Karpas-422 (cell line): ENCODE measurements around the gene HPSE2. TPM values are rescaled to one million over a fixed set of nuclear protein-coding genes. Genes with fewer than 3 reads are reported as not detected.

ENCODE experiments used
- DNase-seq: peaks from one replicate; pipeline ENCODE4 v3.0.0-alpha.2; 2015
- H2AFZ ChIP-seq: fragments of 200-600 bp; sonication (generic); 2 replicates; pipeline ENCODE4 v1.6.1; 2014; ENCODE audit warnings: antibody characterized with exemption, low read length, mixed read lengths
- H3K27ac ChIP-seq: fragments of 200-600 bp; sonication (generic); 2 replicates; pipeline ENCODE4 v1.5.1; 2014; ENCODE audit warnings: mild to moderate bottlenecking, low read length, moderate library complexity
- H3K27me3 ChIP-seq: fragments of 200-600 bp; sonication (generic); 2 replicates; pipeline ENCODE4 v1.6.1; 2014; ENCODE audit warnings: low read length, mixed read lengths
- H3K36me3 ChIP-seq: fragments of 200-600 bp; sonication (generic); 2 replicates; pipeline ENCODE4 v1.6.1; 2014; ENCODE audit warnings: low read length, mixed read lengths; ENCODE audit not compliant: insufficient read depth
- H3K4me1 ChIP-seq: fragments of 200-600 bp; sonication (generic); 2 replicates; pipeline ENCODE4 v1.6.1; 2014; ENCODE audit warnings: mild to moderate bottlenecking, low read length, mixed read lengths
- H3K4me2 ChIP-seq: fragments of 200-600 bp; sonication (generic); 2 replicates; pipeline ENCODE4 v1.6.1; 2014; ENCODE audit warnings: low read length, low read depth, mild to moderate bottlenecking; ENCODE audit not compliant: poor library complexity, severe bottlenecking
- H3K4me3 ChIP-seq: fragments of 200-600 bp; sonication (generic); 2 replicates; pipeline ENCODE4 v1.5.1; 2014; ENCODE audit warnings: mild to moderate bottlenecking, antibody characterized with exemption, low read length, mixed read lengths
- H3K79me2 ChIP-seq: fragments of 200-600 bp; sonication (generic); 2 replicates; pipeline ENCODE4 v1.6.1; 2014; ENCODE audit warnings: mild to moderate bottlenecking, low read length, mixed read lengths
- H3K9ac ChIP-seq: fragments of 200-600 bp; sonication (generic); 2 replicates; pipeline ENCODE4 v1.6.0; 2014; ENCODE audit warnings: low read length
- H3K9me2 ChIP-seq: fragments of 200-600 bp; sonication (generic), shearing (Covaris generic); replicated peaks from 2 replicates; pipeline ENCODE4 v1.6.0; 2014; ENCODE audit warnings: mild to moderate bottlenecking, low read length, moderate library complexity; ENCODE audit not compliant: insufficient read depth
- H3K9me3 ChIP-seq: fragments of 300-700, 200-600 bp; sonication (generic); 2 replicates; pipeline ENCODE4 v1.6.1; 2014; ENCODE audit warnings: low read length, mixed read lengths
- H4K20me1 ChIP-seq: fragments of 200-600 bp; sonication (generic); 2 replicates; pipeline ENCODE4 v1.6.1; 2014; ENCODE audit warnings: mild to moderate bottlenecking, antibody characterized with exemption, low read length, low read depth; ENCODE audit not compliant: insufficient read depth
- total RNA-seq: library from RNA; depleted of rRNA; stranded (reverse); fragments of >200 nt; shearing (Covaris generic); gene quantifications from 2 replicates; pipeline ENCODE4 v1.2.3, GENCODE V29; 2014; ENCODE audit warnings: low replicate concordance

The HPSE2 gene
- total RNA-seq, 1 experiment from 2014 or later = not detected

DNA sequence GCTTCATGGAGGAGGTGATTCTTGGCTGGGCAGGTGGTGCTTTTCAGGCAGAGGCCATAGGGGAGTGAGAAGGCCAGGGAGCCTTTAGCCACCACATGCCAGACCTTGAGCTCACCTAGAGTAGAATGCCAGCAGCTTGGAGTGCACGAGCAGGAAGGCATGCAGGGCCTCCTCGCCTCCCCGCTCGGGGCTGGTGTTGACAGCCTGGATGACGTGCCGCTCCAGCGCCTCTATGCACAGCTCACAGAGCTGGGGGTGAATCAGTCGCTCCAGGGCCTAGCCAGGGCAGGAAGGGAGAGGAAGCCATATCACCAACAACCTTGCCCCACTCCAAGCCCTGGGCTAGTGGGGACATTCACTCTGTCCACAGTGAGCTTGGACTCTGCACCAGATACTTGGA, 804.6 kb downstream of the HPSE2 start:
- Histone ChIP-seq H3K4me1 (no peaks in the 10 kb centered on the region), H3K9me3 (no peaks in the 10 kb centered on the region), H3K4me2 (no peak overlapping the region), H3K9me2 (no peaks in the 10 kb centered on the region), H2AFZ (no peak overlapping the region), H3K79me2 (no peaks in the 10 kb centered on the region), H3K9ac (no peak overlapping the region), H4K20me1 (no peaks in the 10 kb centered on the region), H3K27ac (no peak overlapping the region), H3K36me3 (peaks cover 7% of the 10 kb centered on the region; the same call in 1 of the 2 replicates), H3K4me3 (no peak overlapping the region), H3K27me3 (no peaks in the 10 kb centered on the region)
- DNase-seq = no peak

- H3K9ac ChIP-seq = no peak overlapping the region
- H2AFZ ChIP-seq = no peak overlapping the region
- H3K4me2 ChIP-seq = no peak overlapping the region
- no peaks in the 10 kb centered on the region for H3K9me3 ChIP-seq
- no peaks in the 10 kb centered on the region for H3K79me2 ChIP-seq
- H3K27ac ChIP-seq = no peak overlapping the region
- H3K4me1 ChIP-seq = no peaks in the 10 kb centered on the region
- no peaks in the 10 kb centered on the region for H4K20me1 ChIP-seq
- H3K36me3 ChIP-seq = peaks cover 5% of the 10 kb centered on the region; the same call in 1 of the 2 replicates
- no peak for DNase-seq
- H3K4me3 ChIP-seq = no peak overlapping the region
- no peaks in the 10 kb centered on the region for H3K9me2 ChIP-seq
- H3K27me3 ChIP-seq = no peaks in the 10 kb centered on the region
Measured at GRCh38 chr10:98430427-98430826, 805.2 kb downstream of the HPSE2 start.

DNA sequence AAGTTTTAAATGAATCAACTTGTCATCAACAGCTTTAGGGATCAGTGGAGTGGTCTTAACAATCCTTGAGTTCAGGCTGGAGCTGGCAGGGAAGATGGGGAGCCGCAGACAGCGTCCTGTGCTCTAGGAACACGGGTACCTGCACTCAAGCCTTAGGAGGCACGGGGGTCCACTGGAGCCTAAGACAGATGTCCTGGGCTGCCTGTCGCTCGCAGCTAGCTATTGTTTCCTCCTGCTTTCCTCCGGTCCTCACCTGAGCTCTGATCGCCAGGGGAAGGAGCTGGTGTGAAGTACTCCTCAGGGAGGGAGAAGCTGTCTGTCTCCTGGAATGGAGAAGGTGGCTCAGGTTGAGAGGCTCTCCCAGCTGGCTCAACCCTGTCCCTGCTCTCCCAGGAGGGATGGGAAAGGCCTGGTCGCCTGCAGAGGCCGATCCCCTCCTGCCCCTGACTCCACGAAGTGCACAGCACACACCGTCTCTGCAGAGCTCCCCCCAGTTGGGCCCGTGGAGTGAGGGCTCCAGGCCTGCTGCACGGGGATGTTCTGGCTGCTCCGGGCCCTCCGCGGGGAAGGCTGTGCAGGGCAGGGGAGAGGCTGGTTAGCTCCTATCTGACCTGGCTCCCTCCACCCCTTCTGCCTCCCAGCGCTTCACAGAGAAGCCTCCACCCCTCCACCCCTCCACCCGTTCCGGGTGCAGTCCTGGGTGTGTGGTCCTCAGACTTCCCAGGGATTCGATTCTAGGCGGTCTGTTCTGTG, 806.2 kb downstream of the HPSE2 start:
- no peaks in the 10 kb centered on the region; the same call in 1 of the 2 replicates for H3K36me3 ChIP-seq
- no peaks in the 10 kb centered on the region for H3K4me1 ChIP-seq
- DNase-seq = no peak
- H3K9me2 ChIP-seq = no peaks in the 10 kb centered on the region
- no peaks in the 10 kb centered on the region for H3K79me2 ChIP-seq
- H3K9ac ChIP-seq = no peak overlapping the region
- no peak overlapping the region for H3K27ac ChIP-seq
- no peaks in the 10 kb centered on the region for H3K27me3 ChIP-seq
- no peaks in the 10 kb centered on the region for H4K20me1 ChIP-seq
- H2AFZ ChIP-seq = no peak overlapping the region
- H3K9me3 ChIP-seq = no peaks in the 10 kb centered on the region
- H3K4me2 ChIP-seq = no peak overlapping the region
- H3K4me3 ChIP-seq = no peak overlapping the region

DNA sequence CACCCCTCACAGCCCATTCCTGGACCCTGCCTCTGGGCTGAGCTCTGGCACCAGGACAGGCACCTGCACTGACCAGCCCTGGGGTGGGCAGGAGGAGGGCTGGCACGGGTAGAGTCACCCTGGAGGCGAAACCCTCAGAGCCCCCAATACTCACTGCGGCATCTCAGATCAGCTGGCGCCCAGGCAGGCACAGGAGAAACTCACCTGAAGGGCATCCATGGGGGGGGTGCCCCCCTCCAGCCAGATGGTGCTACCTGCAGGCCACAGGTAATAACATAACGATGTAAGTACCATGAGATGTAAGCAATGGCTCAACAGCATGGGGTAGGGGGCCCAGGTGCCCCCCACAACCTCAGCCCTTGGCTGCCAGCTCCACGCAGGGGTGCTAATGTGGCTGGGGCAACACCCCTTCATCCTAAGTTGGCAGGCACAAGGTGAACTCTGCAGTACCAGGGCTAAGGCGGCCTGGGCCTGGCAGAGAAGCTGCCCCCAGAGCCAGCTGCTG, 808.6 kb downstream of the HPSE2 start:
- H3K36me3 ChIP-seq = no peaks in the 10 kb centered on the region
- DNase-seq = no peak
- no peaks in the 10 kb centered on the region for H3K79me2 ChIP-seq
- H4K20me1 ChIP-seq = no peaks in the 10 kb centered on the region
- no peaks in the 10 kb centered on the region for H3K9me3 ChIP-seq
- no peak overlapping the region for H2AFZ ChIP-seq
- H3K9ac ChIP-seq = no peak overlapping the region
- H3K9me2 ChIP-seq = no peaks in the 10 kb centered on the region
- H3K4me2 ChIP-seq = no peak overlapping the region
- no peak overlapping the region for H3K27ac ChIP-seq
- no peaks in the 10 kb centered on the region for H3K4me1 ChIP-seq
- H3K27me3 ChIP-seq = no peaks in the 10 kb centered on the region
- H3K4me3 ChIP-seq = no peak overlapping the region

GRCh38 chr10:98425511-98426352, 809.9 kb downstream of the HPSE2 start:
- Histone ChIP-seq H3K4me1 (no peaks in the 10 kb centered on the region), H2AFZ (no peak overlapping the region), H3K27ac (no peak overlapping the region), H3K4me2 (no peak overlapping the region), H3K36me3 (no peaks in the 10 kb centered on the region), H3K9me3 (no peaks in the 10 kb centered on the region), H3K4me3 (no peak overlapping the region), H3K79me2 (no peaks in the 10 kb centered on the region), H3K9me2 (no peaks in the 10 kb centered on the region), H4K20me1 (no peaks in the 10 kb centered on the region), H3K27me3 (no peaks in the 10 kb centered on the region), H3K9ac (no peak overlapping the region)
- DNase-seq = peak; percentile 73

DNA sequence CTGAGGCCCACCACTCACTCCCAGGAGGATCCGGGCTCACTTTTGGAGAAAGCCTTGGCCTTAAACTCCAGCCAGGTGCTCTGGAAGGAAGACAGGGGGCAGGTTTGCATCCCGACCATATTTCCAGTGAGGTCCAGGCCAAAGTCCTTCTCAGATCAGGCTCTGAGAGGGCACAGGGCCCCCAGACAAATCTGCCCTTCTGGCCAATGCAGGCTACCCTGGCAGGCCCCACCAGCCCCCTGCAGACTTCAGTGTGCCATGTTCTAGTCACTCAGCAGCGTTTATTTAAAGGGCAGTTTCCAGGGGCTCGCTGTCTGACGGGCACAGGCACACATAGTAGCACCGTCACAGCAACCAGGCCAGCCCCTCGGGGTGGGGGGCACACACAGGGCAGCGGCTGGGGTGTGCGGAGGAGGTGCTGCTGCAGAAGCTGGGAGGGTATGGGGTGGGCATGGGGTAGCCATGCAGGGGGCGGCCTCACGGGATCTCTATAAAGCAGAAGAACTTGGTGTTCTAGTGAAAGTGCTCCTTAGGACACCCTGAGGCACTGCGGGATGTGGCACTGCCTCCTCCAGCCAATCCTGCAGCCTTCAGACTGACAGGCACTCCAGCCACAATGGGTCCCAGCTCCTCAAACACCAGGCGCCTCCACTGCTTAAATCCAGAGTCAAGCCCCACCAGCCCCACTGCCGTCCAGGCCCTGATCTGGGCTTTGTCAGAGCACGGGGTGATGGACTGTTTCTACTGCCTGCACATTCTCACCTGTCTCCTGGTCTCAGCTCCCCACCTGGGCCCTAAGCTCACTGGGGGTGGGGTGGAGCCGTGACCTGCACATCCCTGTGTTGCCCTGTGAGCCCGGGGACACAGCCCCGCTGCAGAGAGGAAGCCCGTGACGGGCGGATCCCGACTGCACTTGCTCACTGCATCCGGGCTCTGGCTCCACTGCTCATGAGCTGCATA, 811.1 kb downstream of the HPSE2 start:
- no peak overlapping the region for H3K27ac ChIP-seq
- no peaks in the 10 kb centered on the region for H3K79me2 ChIP-seq
- H3K9me2 ChIP-seq = no peaks in the 10 kb centered on the region
- H3K9ac ChIP-seq = no peak overlapping the region
- H3K9me3 ChIP-seq = no peaks in the 10 kb centered on the region
- no peaks in the 10 kb centered on the region for H3K4me1 ChIP-seq
- H2AFZ ChIP-seq = no peak overlapping the region
- no peak for DNase-seq
- H4K20me1 ChIP-seq = no peaks in the 10 kb centered on the region
- H3K4me2 ChIP-seq = no peak overlapping the region
- H3K4me3 ChIP-seq = no peak overlapping the region
- no peaks in the 10 kb centered on the region for H3K36me3 ChIP-seq
- H3K27me3 ChIP-seq = no peaks in the 10 kb centered on the region

- Histone ChIP-seq H3K79me2 (no peaks in the 10 kb centered on the region), H3K36me3 (no peaks in the 10 kb centered on the region)
- DNase-seq = no peak
Measured at GRCh38 chr10:98423691-98424120, 811.9 kb downstream of the HPSE2 start.

More at GRCh38 chr10:98423691-98424120, 811.9 kb downstream of the HPSE2 start:
- no peak overlapping the region for H3K4me3 ChIP-seq
- H4K20me1 ChIP-seq = no peaks in the 10 kb centered on the region
- no peaks in the 10 kb centered on the region for H3K9me2 ChIP-seq
- no peaks in the 10 kb centered on the region for H3K27me3 ChIP-seq
- H3K4me1 ChIP-seq = no peaks in the 10 kb centered on the region
- no peak overlapping the region for H3K27ac ChIP-seq
- no peak overlapping the region for H2AFZ ChIP-seq
- H3K4me2 ChIP-seq = no peak overlapping the region
- no peak overlapping the region for H3K9ac ChIP-seq
- H3K9me3 ChIP-seq = no peaks in the 10 kb centered on the region
